IMR-90 (cell line): Measurements from ENCODE around the gene HERC6. TPM values are rescaled to one million over a fixed set of nuclear protein-coding genes. Genes with fewer than 3 reads are reported as not detected.

Experiments used
- ATAC-seq: fragments of 200-7000 bp; cut with Tn5 transposase; 2 replicates; pipeline ENCODE4 v1.9.1; 2020; ENCODE audit warnings: low read depth, mild to moderate bottlenecking, moderate library complexity
- BruUV-seq: library from RNA; stranded (reverse); fragments of 400-500 nt; replicated peaks from 2 replicates; lab custom pipeline; 2021; lab: Mats Ljungman, UMichigan
- CTCF ChIA-PET: fragments of 300-600 bp; formaldehyde crosslinking; extraction: SDS; loops from one replicate; lab custom pipeline; 2021; ENCODE audit warnings: antibody characterized with exemption; lab: Yijun Ruan, JAX
- POLR2A ChIA-PET: fragments of 300-600 bp; sonication (Branson Sonifier 250); formaldehyde crosslinking; loops from one replicate; lab custom pipeline; 2022; ENCODE audit warnings: antibody characterized with exemption; ENCODE audit not compliant: unreplicated experiment; lab: Charles Lee
- DNase-seq: peaks from one replicate; pipeline ENCODE4 v3.0.0; 2013
- H2AFZ ChIP-seq: replicated peaks from 2 replicates; pipeline ENCODE3; 2013; ENCODE audit warnings: low read length, mild to moderate bottlenecking; ENCODE audit not compliant: poor library complexity
- H2AK5ac ChIP-seq: 2 replicates; pipeline ENCODE4 v1.6.1; 2013; ENCODE audit warnings: low read depth, low read length, inconsistent platforms
- H2AK9ac ChIP-seq: replicated peaks from 2 replicates; pipeline ENCODE3; 2013; ENCODE audit warnings: mild to moderate bottlenecking, low read depth, low read length, moderate library complexity; ENCODE audit not compliant: poor library complexity
- H2BK120ac ChIP-seq: 2 replicates; pipeline ENCODE4 v1.6.1; 2013; ENCODE audit warnings: low read depth, low read length, inconsistent platforms
- H2BK15ac ChIP-seq: 3 replicates; pipeline ENCODE4 v1.6.1; 2013; ENCODE audit warnings: low read depth, low read length, inconsistent platforms
- H2BK20ac ChIP-seq: 2 replicates; pipeline ENCODE4 v1.6.1; 2013; ENCODE audit warnings: low read depth, mild to moderate bottlenecking, inconsistent platforms, low read length, moderate library complexity
- H2BK5ac ChIP-seq: 2 replicates; pipeline ENCODE4 v1.6.1; 2013; ENCODE audit warnings: mild to moderate bottlenecking, low read depth, low read length, inconsistent platforms; ENCODE audit not compliant: poor library complexity, severe bottlenecking
- H3K14ac ChIP-seq: replicated peaks from 2 replicates; pipeline ENCODE4 v1.6.1; 2013; ENCODE audit warnings: low read depth, low read length, inconsistent platforms
- H3K18ac ChIP-seq: 2 replicates; pipeline ENCODE4 v1.6.1; 2013; ENCODE audit warnings: low read depth, low read length, control low read depth
- H3K23ac ChIP-seq: 2 replicates; pipeline ENCODE4 v1.6.1; 2013; ENCODE audit warnings: low read depth, low read length, inconsistent platforms
- H3K27ac ChIP-seq: 2 replicates; pipeline ENCODE4 v1.5.1; 2013; ENCODE audit warnings: mild to moderate bottlenecking, control low read depth, low read length; ENCODE audit not compliant: insufficient read depth
- H3K27me3 ChIP-seq: 2 replicates; pipeline ENCODE4 v1.6.1; 2013; ENCODE audit warnings: low read length; ENCODE audit not compliant: control insufficient read depth, insufficient read depth
- H3K36me3 ChIP-seq: 2 replicates; pipeline ENCODE4 v1.6.1; 2013; ENCODE audit warnings: low read length, mixed read lengths; ENCODE audit not compliant: control insufficient read depth, insufficient read depth
- H3K4ac ChIP-seq: 2 replicates; pipeline ENCODE4 v1.6.1; 2013; ENCODE audit warnings: low read depth, low read length, inconsistent platforms
- H3K4me1 ChIP-seq: 2 replicates; pipeline ENCODE4 v1.6.1; 2013; ENCODE audit warnings: low read length, mixed read lengths; ENCODE audit not compliant: control insufficient read depth, insufficient read depth
- H3K4me2 ChIP-seq: 2 replicates; pipeline ENCODE4 v1.6.1; 2013; ENCODE audit warnings: low read depth, mild to moderate bottlenecking, control low read depth, low read length, moderate library complexity
- H3K4me3 ChIP-seq: 2 replicates; pipeline ENCODE4 v1.5.1; 2013; ENCODE audit warnings: low read depth, mild to moderate bottlenecking, control low read depth, low read length, moderate library complexity; ENCODE audit not compliant: insufficient read depth
- H3K56ac ChIP-seq: 2 replicates; pipeline ENCODE4 v1.6.1; 2013; ENCODE audit warnings: low read length, inconsistent platforms; ENCODE audit not compliant: insufficient read depth; ENCODE audit errors: extremely low read depth
- H3K79me1 ChIP-seq, 2 experiments: 2 replicates each; pipeline ENCODE4 v1.6.1; 2013; ENCODE audit warnings: low read length in 2 of 2, inconsistent platforms in 1 of 2, low read depth in 1 of 2
- H3K9ac ChIP-seq: 2 replicates; pipeline ENCODE4 v1.6.1; 2013; ENCODE audit warnings: low read depth, low read length, control low read depth
- H3K9me1 ChIP-seq: 2 replicates; pipeline ENCODE4 v1.6.1; 2013; ENCODE audit warnings: low read length, inconsistent platforms; ENCODE audit not compliant: insufficient read depth
- H3K9me3 ChIP-seq: 2 replicates; pipeline ENCODE4 v1.6.1; 2013; ENCODE audit warnings: low read length; ENCODE audit not compliant: control insufficient read depth, insufficient read depth
- H4K20me1 ChIP-seq: 2 replicates; pipeline ENCODE4 v1.6.1; 2013; ENCODE audit warnings: low read length, inconsistent platforms; ENCODE audit not compliant: insufficient read depth
- H4K5ac ChIP-seq: 2 replicates; pipeline ENCODE4 v1.6.1; 2013; ENCODE audit warnings: mild to moderate bottlenecking, low read depth, low read length, control low read depth
- H4K8ac ChIP-seq, 2 experiments: 2 replicates each; pipeline ENCODE4 v1.6.1; 2013; ENCODE audit warnings: low read depth in 2 of 2, low read length in 2 of 2, control low read depth in 1 of 2, inconsistent platforms in 1 of 2
- H4K91ac ChIP-seq: 2 replicates; pipeline ENCODE4 v1.6.1; 2013; ENCODE audit warnings: low read depth, low read length, inconsistent platforms; ENCODE audit not compliant: insufficient read depth
- BHLHE40 ChIP-seq: fragments of 150-350 bp; IDR thresholded peaks from 2 replicates; pipeline ENCODE4 v1.6.1; 2016; ENCODE audit warnings: mild to moderate bottlenecking, low read depth, low read length
- CEBPB ChIP-seq: IDR thresholded peaks from 2 replicates; pipeline ENCODE4 v1.6.1; 2012; ENCODE audit warnings: low read depth, low read length, improper control_type of control experiment
- CHD1 ChIP-seq: IDR thresholded peaks from 2 replicates; pipeline ENCODE4 v1.6.1; 2012; ENCODE audit warnings: low read depth, low read length, improper control_type of control experiment
- CTCF ChIP-seq: conservative IDR thresholded peaks from 2 replicates; pipeline ENCODE4 v1.5.1; 2012; ENCODE audit warnings: mild to moderate bottlenecking, low read depth, low read length, improper control_type of control experiment
- ELK1 ChIP-seq: fragments of 150-350 bp; IDR thresholded peaks from 2 replicates; pipeline ENCODE4 v1.6.1; 2016; ENCODE audit warnings: low read depth, mild to moderate bottlenecking, low read length, moderate library complexity, borderline replicate concordance
- FOS ChIP-seq: fragments of 150-350 bp; IDR thresholded peaks from 2 replicates; pipeline ENCODE4 v1.6.1; 2016; ENCODE audit warnings: low read depth, low read length
- MAFK ChIP-seq: IDR thresholded peaks from 2 replicates; pipeline ENCODE4 v1.6.1; 2012; ENCODE audit warnings: low read depth, low read length, improper control_type of control experiment
- MAZ ChIP-seq: IDR thresholded peaks from 2 replicates; pipeline ENCODE4 v1.6.1; 2012; ENCODE audit warnings: low read depth, mild to moderate bottlenecking, low read length, improper control_type of control experiment, moderate library complexity, borderline replicate concordance
- MXI1 ChIP-seq: IDR thresholded peaks from 2 replicates; pipeline ENCODE4 v1.6.1; 2012; ENCODE audit warnings: low read depth, mild to moderate bottlenecking, low read length, moderate library complexity, borderline replicate concordance
- NFE2L2 ChIP-seq: fragments of 150-350 bp; IDR thresholded peaks from 2 replicates; pipeline ENCODE4 v1.6.1; 2016; ENCODE audit warnings: low read depth, mild to moderate bottlenecking, low read length
- POLR2A ChIP-seq: IDR thresholded peaks from 2 replicates; pipeline ENCODE4 v1.6.1; 2012; ENCODE audit warnings: mild to moderate bottlenecking, low read depth, low read length
- RAD21 ChIP-seq: IDR thresholded peaks from 2 replicates; pipeline ENCODE4 v1.6.1; 2012; ENCODE audit warnings: low read length, improper control_type of control experiment
- RCOR1 ChIP-seq: IDR thresholded peaks from 2 replicates; pipeline ENCODE4 v1.6.1; 2012; ENCODE audit warnings: mild to moderate bottlenecking, low read length, improper control_type of control experiment; ENCODE audit not compliant: insufficient replicate concordance
- RFX5 ChIP-seq: IDR thresholded peaks from 2 replicates; pipeline ENCODE4 v1.8.0; 2012; ENCODE audit warnings: low read depth, mild to moderate bottlenecking, low read length, moderate library complexity
- SMC3 ChIP-seq: fragments of 150-350 bp; IDR thresholded peaks from 2 replicates; pipeline ENCODE4 v1.6.1; 2016; ENCODE audit warnings: low read depth, mild to moderate bottlenecking, antibody characterized with exemption, low read length, moderate library complexity
- USF2 ChIP-seq: fragments of 150-350 bp; IDR thresholded peaks from 2 replicates; pipeline ENCODE4 v1.6.1; 2017; ENCODE audit warnings: mild to moderate bottlenecking, antibody characterized with exemption, low read length, low read depth
- WGBS, 2 experiments: methylation state at CpG; one replicate each; pipeline versions ENCODE4 v1.1.5 to v1.1.7; 2013; ENCODE audit warnings: missing lambda C conversion rate in 2 of 2; ENCODE audit not compliant: insufficient read length in 1 of 2; ENCODE audit errors: extremely low coverage in 2 of 2; 5-methylcytosine and 5-hydroxymethylcytosine counted together
- dilution Hi-C: fragments of 300-500 bp; cut with HindIII; formaldehyde crosslinking; loops from one replicate; pipeline ENCODE4 v1.14.3; 2018; ENCODE audit warnings: low sequenced_read_pairs; ENCODE audit not compliant: unreplicated experiment
- in situ Hi-C: fragments of 300-500 bp; cut with MboI; formaldehyde crosslinking; loops from 3 replicates; pipeline ENCODE4 v1.14.3; 2019; ENCODE audit warnings: low sequenced_read_pairs, inconsistent platforms, mixed read lengths
- intact Hi-C: fragments of 100-400 bp; cut with micrococcal nuclease; formaldehyde crosslinking; loops from 2 replicates; pipeline ENCODE4 v1.10.0; 2022
- polyA plus RNA-seq, 3 experiments: library from polyadenylated mRNA; depleted of rRNA; stranded (reverse); fragments of >200 nt; gene quantifications; 2 replicates each; pipeline ENCODE4 v1.2.3, GENCODE V29; 2012; ENCODE audit warnings: low replicate concordance in 1 of 3
- total RNA-seq: library from RNA; depleted of rRNA; stranded (reverse); fragments of >200 nt; gene quantifications from 2 replicates; pipeline ENCODE4 v1.2.3, GENCODE V29; 2012

The HERC6 gene
- total and polyA plus RNA-seq, 2 of the 4 experiments (the other 2 are of a cell fraction): 0.53 to 1.6 TPM

- no peak overlapping the region for H4K8ac ChIP-seq
- H3K4ac ChIP-seq: no peak overlapping the region
- ATAC-seq (no peak), DNase-seq (no peak)
- no peak overlapping the region for H3K27ac ChIP-seq
- no peak overlapping the region for H2BK20ac ChIP-seq
- H3K18ac ChIP-seq: no peak overlapping the region
- H2BK15ac ChIP-seq: no peak overlapping the region
- no peak overlapping the region for H2BK5ac ChIP-seq
- no TSS peak for BruUV-seq
- no peak overlapping the region for H2AFZ ChIP-seq
- in situ Hi-C loops: no loop called here
- no peak overlapping the region for H3K14ac ChIP-seq
- H3K27me3 ChIP-seq: no peaks in the 10 kb centered on the region; the same call in 1 of the 2 replicates
- H3K23ac ChIP-seq: no peak overlapping the region
- no peaks in the 10 kb centered on the region for H3K4me1 ChIP-seq
- no peaks in the 10 kb centered on the region for H4K20me1 ChIP-seq
- H3K9ac ChIP-seq: no peak overlapping the region
- no peak overlapping the region for H4K91ac ChIP-seq
- intact Hi-C loops: no loop called here
- H3K56ac ChIP-seq: no peak overlapping the region
- no peak overlapping the region for H3K4me3 ChIP-seq
- no peaks in the 10 kb centered on the region for H3K9me1 ChIP-seq
- dilution Hi-C loops: no loop called here
- H3K79me1 ChIP-seq: no peaks in the 10 kb centered on the region
- WGBS, 2 experiments: no CpG with 5 or more reads among the region's 1 CpG
- H3K36me3 ChIP-seq: no peaks in the 10 kb centered on the region
- no peak overlapping the region for H2AK9ac ChIP-seq
- CTCF ChIA-PET: no interaction called here
- TF ChIP-seq MXI1 (no peak), SMC3 (no peak), FOS (no peak), CHD1 (no peak), BHLHE40 (no peak), USF2 (no peak), RFX5 (no peak), MAFK (no peak), RAD21 (no peak), CTCF (no peak), RCOR1 (no peak), MAZ (no peak), CEBPB (no peak), POLR2A (no peak), ELK1 (no peak), NFE2L2 (no peak)
- no peaks in the 10 kb centered on the region for H3K9me3 ChIP-seq
- no peak overlapping the region for H3K4me2 ChIP-seq
- H2BK120ac ChIP-seq: no peak overlapping the region
- no peak overlapping the region for H4K5ac ChIP-seq
- POLR2A ChIA-PET: no interaction called here
- no peak overlapping the region for H2AK5ac ChIP-seq
These were observed 50.7 kb downstream of the HERC6 start for GRCh38 chr4:88429401-88429800.
